GM18909 (cell line): ENCODE results near the gene DAPK1.
A peak's percentile ranks its signal among the peaks of the same experiment; 100 is the strongest.

ENCODE experiments used
- ATAC-seq: cut with Tn5 transposase; IDR thresholded peaks from one replicate; pipeline ENCODE4 v1.9.1; 2021; ENCODE audit warnings: mild to moderate bottlenecking; ENCODE audit not compliant: unreplicated experiment, poor library complexity

DAPK1 gene

GRCh38 chr9:87562530-87563170 is 65.0 kb downstream of the DAPK1 start:
- no peak for ATAC-seq

DNA sequence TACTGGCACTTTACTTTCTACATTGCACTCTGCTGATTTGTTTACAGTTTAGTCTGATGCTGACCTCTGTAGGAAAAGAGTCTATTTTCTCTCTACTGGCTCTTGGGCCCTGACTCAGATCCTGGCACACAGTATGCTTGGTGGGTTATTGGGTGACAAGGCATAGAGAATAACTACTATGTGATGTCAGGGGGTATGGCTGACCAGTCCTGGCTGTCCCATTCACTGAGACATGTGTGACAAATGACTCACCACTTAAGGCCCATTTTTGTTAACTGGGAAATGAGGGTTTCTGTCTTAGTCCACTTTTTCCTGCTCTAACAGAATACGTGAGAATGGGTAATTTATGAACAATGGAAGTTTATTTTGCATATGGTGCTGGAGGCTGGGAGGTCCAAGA is 66.4 kb downstream of the DAPK1 start:
- ATAC-seq = no peak

DNA sequence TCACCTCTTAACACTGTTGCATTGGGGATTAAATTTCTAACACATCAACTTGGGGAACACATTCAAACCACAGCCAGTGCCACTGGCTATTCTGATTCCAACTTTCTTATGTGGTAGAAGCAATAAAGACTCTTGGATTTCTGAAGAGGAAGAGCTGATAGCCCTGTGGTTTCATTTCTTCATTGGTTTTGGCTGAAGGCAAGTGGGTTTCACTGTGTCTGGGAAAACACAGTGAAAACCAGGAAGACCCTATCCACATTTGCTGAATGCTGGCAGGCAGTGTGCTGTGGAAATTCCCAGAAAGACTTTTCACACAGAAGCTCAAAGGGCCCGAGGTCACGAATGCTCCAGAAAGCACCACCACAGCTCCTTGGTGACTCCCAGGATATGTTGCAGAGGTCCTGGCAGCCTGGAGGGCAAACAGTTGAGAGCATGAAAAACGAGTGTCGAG is 67.1 kb downstream of the DAPK1 start:
- no peak for ATAC-seq

- no peak for ATAC-seq
Observed at GRCh38 chr9:87567001-87567400, 69.3 kb downstream of the DAPK1 start.

- ATAC-seq = no peak
Observed at GRCh38 chr9:87567571-87567970, 69.9 kb downstream of the DAPK1 start.

DNA sequence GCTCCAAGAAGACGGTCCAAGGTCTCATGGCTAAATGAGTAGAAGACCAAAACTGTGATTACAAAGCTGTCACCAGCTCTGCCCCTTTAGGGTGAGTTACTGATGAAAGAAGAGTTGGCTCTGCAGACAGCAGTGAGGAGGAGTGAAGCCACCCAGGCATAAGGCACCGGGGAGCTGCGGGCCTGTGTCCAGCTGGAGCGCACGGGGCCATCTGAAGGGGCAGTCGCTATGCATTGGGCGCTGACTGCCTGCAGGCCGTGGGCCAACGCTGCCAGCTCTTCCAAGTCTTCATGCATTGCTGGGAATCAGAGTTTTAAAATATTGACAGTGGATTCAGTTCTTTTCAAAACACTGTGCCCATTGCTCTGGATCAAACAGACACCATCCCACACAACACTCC is 70.3 kb downstream of the DAPK1 start:
- ATAC-seq = no peak

DNA sequence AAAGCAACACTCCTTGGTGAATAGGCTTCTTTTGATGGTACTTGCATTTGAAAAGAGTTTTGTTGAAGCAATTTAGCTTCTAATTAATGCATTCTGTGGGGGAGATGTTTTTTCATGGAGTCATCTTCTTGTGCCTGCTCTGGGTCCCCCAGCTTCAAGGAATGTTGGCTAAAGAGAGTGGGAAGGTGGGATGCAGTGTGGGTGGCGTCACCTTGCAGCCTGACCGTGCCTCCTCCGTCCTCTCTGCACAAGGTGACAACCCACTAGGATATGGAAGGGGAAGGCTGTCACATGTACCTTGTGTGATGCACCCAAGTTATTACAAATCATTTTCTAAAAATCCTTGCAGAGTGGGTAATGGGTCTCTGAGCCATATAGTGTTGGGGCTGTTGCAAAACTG is 70.7 kb downstream of the DAPK1 start:
- no peak for ATAC-seq

GRCh38 chr9:87569008-87569509 is 71.4 kb downstream of the DAPK1 start:
- ATAC-seq = no peak

- no peak for ATAC-seq
Observed at GRCh38 chr9:87569518-87569917, 71.9 kb downstream of the DAPK1 start.

GRCh38 chr9:87570000-87570908 is 72.6 kb downstream of the DAPK1 start:
- ATAC-seq = peak; percentile 76

- no peak for ATAC-seq
Observed at GRCh38 chr9:87572719-87573118, 75.1 kb downstream of the DAPK1 start.

DNA sequence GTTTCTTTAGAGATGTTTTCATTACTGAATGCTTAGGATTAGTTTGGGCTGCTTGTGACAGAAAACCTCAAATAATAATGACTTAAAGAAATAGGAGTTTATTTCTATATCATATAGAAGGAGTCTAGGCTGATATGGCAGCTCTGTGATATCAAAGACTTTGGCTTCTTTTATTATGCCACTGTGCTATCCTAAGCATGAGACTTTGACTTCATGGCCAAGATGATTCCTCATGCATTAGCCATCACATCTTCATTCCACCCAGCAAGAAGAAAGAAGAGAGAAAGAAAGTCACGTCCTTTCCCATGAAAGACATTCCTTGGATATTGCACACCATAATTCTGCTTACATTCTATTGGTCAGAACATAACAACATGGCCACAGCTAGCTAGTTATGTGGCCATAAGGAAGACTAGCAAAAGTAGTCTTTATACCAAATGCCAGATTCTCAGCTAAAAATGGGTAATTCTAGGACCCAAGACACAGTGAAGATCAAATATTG is 76.2 kb downstream of the DAPK1 start:
- no peak for ATAC-seq

DNA sequence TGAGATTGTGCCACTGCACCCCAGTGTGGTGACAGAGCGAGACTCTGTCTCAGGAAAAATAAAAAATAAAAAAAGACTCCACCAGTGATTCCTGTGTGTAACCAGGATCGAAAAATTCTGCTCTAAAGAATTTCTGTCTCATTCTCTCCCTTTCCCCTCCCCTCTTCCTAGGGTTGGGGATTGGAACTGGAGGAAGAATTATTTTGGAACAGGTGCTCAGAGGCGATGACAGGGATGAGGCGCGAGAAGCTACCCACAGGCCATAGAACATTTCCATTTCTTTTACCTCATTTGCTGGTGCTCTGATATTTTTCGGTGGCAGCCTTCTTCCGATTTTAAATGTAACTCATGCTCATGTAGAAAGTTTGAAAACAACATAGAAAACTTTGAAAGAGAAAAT is 80.1 kb downstream of the DAPK1 start:
- ATAC-seq = no peak

DNA sequence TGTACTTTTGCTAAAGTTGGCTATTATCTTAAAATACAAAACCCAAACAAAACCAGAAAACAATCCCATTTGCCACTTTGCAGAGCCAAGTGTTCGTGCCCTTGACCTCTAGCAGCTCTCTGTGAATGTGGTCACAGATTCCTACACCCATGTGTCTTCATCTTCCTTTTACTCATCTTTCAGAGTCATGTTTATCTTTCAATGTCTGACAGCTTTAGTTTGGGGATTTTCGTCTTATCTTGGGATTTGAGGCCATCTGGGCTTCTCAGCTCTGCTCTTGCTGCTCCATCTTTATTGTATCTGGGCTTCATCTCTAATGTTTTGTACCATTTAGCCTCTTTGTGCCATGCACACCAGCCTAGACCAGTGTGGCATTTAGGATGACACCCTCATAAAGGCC is 81.0 kb downstream of the DAPK1 start:
- no peak for ATAC-seq

DNA sequence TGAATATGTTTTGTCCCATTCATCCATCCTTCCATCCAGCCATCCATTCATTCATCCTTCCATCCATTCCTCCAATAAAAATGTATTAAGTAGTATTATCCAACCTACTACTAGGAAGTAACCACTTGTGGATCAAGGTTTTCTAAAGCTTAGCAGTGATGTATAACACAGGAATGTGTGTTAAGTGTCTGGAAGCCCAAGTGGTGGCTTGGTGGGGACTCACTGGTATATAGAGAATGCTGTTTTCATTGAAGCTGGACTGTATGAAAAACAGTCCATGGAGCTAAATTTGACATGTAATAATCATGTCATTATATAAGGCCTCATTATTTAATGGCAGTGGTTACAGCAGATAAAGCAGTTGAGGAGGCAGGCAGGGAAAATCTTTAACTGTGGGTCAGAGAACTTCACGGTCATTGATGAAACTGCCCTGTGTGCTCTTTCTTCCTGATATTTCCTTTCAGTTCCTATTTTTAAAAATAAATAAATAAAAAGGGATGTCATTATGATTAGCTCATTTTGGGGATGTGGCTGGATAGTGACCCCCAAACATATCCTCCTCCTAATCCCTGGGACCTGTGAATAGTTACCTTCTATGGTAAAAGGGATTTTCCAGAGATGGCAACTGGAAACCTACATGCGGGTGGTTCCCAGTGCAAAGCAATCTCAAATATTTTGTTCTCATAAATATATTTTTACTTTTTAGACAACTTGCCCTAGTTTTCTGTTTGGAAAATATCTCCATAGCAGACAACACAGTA is 82.3 kb downstream of the DAPK1 start:
- no peak for ATAC-seq

DNA sequence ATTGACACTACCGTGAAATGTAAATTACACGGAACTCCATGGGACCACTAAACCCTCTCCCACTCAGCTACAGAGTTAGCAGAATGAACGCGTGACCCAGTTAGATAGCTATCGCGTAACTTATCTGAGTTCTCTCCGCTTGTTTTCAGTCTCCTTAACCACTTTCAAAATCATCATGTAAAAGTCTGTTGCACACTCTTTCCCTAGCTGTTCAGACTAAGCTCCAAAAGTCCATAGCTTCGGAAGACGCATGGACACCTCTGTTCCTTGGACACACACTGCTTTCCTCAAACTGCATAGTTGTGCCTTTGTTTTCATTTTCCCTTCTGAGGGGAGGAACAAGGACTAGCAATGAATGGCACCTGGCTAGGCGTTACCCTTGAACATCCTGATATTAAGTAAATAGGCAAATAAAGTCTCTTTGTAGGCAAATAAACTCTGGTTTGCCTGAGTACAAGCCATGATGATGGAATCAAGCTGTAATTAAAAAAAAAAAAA is 83.3 kb downstream of the DAPK1 start:
- no peak for ATAC-seq

DNA sequence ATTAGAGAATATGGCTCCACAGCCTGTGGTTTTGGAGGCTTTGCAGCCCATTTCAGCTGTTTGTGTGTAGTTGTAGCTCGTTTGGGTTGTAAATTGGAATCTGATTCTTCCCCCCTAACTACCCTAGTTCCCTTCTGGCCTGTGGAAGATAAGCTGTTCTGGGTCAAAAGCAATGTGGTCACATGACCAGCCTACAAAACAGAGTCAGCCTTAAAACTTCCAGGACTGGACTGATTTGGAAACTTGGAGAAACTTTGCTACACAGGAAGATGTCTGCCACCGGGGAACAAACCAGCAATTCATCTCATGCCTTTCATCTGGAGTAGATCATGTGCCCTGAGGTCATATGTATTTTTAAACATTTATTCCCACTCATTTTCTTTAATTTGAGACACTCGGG is 83.8 kb downstream of the DAPK1 start:
- ATAC-seq = no peak

GRCh38 chr9:87581949-87582637 is 84.4 kb downstream of the DAPK1 start:
- ATAC-seq = no peak

DNA sequence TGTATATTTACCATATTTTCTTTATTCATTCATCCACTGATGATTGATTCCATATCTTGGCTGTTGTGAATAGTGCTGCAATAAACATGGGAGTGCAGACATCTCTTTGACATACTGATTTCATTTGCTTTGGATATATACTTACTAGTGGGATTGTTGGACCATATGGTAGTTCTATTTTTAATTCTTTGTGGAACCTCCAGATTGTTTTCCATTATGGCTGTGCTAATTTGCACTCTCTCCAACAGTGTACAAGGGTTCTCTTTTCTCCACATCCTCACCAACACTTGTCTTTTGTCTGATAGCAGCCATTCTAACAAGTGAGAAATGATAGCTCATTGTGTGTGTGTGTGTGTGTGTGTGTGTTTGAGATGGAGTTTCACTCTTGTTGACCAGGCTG is 86.7 kb downstream of the DAPK1 start:
- ATAC-seq = no peak
